ENCODE results near the gene SMARCC1.

Gene SMARCC1

DNA sequence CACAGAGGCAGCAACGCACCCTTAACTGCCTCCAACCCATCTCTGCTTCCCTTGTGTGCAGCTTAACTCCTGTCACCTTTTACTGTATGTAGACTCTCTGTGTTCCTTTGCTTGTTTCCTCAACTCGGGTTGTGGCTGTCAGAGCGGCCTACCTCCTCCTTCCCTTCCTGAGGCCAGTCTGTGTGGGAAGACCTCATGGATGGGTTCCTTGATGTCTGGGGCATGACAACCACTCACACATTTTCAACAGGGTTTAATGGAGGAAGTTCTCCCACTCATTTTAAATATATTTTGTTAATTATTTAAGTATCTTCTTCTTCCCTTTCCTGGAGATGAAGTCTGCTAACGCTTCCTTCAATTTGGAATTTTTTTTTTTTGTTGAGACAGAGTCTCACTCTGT is 201.2 kb downstream of the SMARCC1 start:
- H3K9me3 ChIP-seq (ENCODE audit: control insufficient read depth, insufficient read depth, low read depth, low read length), result no peaks in the 10 kb centered on the region
- TF ChIP-seq ZNF2 (tag by site-specific recombination; IDR thresholded peaks at IDR 0.05), result no peak
- TF ChIP-seq MZF1 (tag by site-specific recombination; IDR thresholded peaks at IDR 0.05; ENCODE audit: borderline replicate concordance), result no peak
- TF ChIP-seq, protein P1, sequence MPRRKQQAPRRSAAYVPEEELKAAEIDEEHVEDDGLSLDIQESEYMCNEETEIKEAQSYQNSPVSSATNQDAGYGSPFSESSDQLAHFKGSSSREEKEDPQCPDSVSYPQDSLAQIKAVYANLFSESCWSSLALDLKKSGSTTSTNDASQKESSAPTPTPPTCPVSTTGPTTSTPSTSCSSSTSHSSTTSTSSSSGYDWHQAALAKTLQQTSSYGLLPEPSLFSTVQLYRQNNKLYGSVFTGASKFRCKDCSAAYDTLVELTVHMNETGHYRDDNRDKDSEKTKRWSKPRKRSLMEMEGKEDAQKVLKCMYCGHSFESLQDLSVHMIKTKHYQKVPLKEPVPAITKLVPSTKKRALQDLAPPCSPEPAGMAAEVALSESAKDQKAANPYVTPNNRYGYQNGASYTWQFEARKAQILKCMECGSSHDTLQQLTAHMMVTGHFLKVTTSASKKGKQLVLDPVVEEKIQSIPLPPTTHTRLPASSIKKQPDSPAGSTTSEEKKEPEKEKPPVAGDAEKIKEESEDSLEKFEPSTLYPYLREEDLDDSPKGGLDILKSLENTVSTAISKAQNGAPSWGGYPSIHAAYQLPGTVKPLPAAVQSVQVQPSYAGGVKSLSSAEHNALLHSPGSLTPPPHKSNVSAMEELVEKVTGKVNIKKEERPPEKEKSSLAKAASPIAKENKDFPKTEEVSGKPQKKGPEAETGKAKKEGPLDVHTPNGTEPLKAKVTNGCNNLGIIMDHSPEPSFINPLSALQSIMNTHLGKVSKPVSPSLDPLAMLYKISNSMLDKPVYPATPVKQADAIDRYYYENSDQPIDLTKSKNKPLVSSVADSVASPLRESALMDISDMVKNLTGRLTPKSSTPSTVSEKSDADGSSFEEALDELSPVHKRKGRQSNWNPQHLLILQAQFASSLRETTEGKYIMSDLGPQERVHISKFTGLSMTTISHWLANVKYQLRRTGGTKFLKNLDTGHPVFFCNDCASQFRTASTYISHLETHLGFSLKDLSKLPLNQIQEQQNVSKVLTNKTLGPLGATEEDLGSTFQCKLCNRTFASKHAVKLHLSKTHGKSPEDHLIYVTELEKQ (tag by site-specific recombination; IDR thresholded peaks at IDR 0.05; ENCODE audit: borderline replicate concordance), result no peak
- no peak for TF ChIP-seq SCRT2 (tag by site-specific recombination; IDR thresholded peaks at IDR 0.05)
- no peak for TF ChIP-seq HOXC10 (CRISPR knock-in tag; IDR thresholded peaks at IDR 0.05)
- peak; percentile 74; the same call in 1 of the 2 replicates for TF ChIP-seq ZBTB17 (tag by site-specific recombination; IDR thresholded peaks at IDR 0.05)
- TF ChIP-seq ZSCAN30 (tag by site-specific recombination; IDR thresholded peaks at IDR 0.05), result no peak
- TF ChIP-seq ZNF600 (tag by site-specific recombination; IDR thresholded peaks at IDR 0.05), result 0 out of 2 replicates have a peak, but pooled peaks have one; percentile 22
- ChIA-PET CTCF (no interaction called here), POLR2A (no interaction called here)
- H3K36me3 ChIP-seq (ENCODE audit: control insufficient read depth in 2 of 2, insufficient read depth in 1 of 2, low read length in 2 of 2), result peaks cover 0 to 3% of the 10 kb centered on the region in 2 experiments; a peak in 1 of 3 replicates
- H3K4me3 ChIP-seq (ENCODE audit: low read depth, low read length), result no peak overlapping the region
- no peaks in the 10 kb centered on the region for H3K4me1 ChIP-seq (ENCODE audit: control insufficient read depth, insufficient read depth, low read length)
- no peak overlapping the region for H3K27ac ChIP-seq (ENCODE audit: extremely low read depth, low read depth, low read length)

DNA sequence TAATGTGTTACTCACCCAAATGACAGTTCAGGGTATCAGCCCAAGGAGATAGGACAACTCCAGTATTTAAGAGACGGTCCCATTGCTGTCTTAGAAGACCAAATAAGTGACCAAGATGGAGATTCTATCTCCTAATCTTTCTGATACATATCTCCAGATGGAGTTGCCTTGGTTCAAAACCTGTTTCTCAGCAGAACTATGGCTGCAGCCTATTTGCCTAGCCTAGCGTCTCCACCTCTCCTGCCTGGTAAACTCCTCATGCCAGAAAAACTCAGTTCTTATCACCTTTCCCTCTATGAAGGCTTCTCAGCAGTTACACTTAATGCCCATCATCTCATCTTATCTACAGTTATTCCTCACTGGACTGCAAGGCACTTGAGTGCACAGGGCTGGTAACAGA is 201.8 kb downstream of the SMARCC1 start:
- no peaks in the 10 kb centered on the region for H3K9me3 ChIP-seq (ENCODE audit: control insufficient read depth, insufficient read depth, low read depth, low read length)
- POLR2A ChIA-PET, result no interaction called here
- H3K4me1 ChIP-seq (ENCODE audit: control insufficient read depth, insufficient read depth, low read length), result no peaks in the 10 kb centered on the region
- CTCF ChIA-PET, result no interaction called here
- H3K27ac ChIP-seq (ENCODE audit: extremely low read depth, low read depth, low read length), result no peak overlapping the region
- no peaks in the 10 kb centered on the region for H3K36me3 ChIP-seq (ENCODE audit: control insufficient read depth in 2 of 2, insufficient read depth in 1 of 2, low read length in 2 of 2)
- no peak overlapping the region for H3K4me3 ChIP-seq (ENCODE audit: low read depth, low read length)
- TF ChIP-seq ZNF510 (tag by site-specific recombination; IDR thresholded peaks at IDR 0.05; ENCODE audit: insufficient replicate concordance) (no peak), ZNF324 (tag by site-specific recombination; IDR thresholded peaks at IDR 0.05) (no peak), ZNF221 (tag by site-specific recombination; IDR thresholded peaks at IDR 0.05; ENCODE audit: borderline replicate concordance) (no peak), ZNF660 (tag by site-specific recombination; IDR thresholded peaks at IDR 0.05) (no peak), ZNF335 (tag by site-specific recombination; conservative IDR thresholded peaks at IDR 0.05) (no peak), ZNF311 (tag by site-specific recombination; IDR thresholded peaks at IDR 0.05; ENCODE audit: borderline replicate concordance) (no peak), ZBTB20 (tag by site-specific recombination; IDR thresholded peaks at IDR 0.05) (no peak), ZNF544 (tag by site-specific recombination; IDR thresholded peaks at IDR 0.05) (no peak)
- TF ChIP-seq, protein P2, sequence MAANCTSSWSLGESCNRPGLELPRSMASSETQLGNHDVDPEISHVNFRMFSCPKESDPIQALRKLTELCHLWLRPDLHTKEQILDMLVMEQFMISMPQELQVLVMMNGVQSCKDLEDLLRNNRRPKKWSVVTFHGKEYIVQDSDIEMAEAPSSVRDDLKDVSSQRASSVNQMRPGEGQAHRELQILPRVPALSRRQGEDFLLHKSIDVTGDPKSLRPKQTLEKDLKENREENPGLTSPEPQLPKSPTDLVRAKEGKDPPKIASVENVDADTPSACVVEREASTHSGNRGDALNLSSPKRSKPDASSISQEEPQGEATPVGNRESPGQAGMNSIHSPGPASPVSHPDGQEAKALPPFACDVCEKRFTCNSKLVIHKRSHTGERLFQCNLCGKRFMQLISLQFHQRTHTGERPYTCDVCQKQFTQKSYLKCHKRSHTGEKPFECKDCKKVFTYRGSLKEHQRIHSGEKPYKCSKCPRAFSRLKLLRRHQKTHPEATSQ (tag by site-specific recombination; IDR thresholded peaks at IDR 0.05), result no peak
- TF ChIP-seq, protein P3, sequence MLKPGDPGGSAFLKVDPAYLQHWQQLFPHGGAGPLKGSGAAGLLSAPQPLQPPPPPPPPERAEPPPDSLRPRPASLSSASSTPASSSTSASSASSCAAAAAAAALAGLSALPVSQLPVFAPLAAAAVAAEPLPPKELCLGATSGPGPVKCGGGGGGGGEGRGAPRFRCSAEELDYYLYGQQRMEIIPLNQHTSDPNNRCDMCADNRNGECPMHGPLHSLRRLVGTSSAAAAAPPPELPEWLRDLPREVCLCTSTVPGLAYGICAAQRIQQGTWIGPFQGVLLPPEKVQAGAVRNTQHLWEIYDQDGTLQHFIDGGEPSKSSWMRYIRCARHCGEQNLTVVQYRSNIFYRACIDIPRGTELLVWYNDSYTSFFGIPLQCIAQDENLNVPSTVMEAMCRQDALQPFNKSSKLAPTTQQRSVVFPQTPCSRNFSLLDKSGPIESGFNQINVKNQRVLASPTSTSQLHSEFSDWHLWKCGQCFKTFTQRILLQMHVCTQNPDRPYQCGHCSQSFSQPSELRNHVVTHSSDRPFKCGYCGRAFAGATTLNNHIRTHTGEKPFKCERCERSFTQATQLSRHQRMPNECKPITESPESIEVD (tag by site-specific recombination; IDR thresholded peaks at IDR 0.05), result no peak
